ENCODE results near the gene EXOC3.
"Not testable (repeated sequence)": the region's sequence is repeated elsewhere in the genome, so short reads cannot be mapped to it uniquely, and the experiment has no call there.

Gene EXOC3

DNA sequence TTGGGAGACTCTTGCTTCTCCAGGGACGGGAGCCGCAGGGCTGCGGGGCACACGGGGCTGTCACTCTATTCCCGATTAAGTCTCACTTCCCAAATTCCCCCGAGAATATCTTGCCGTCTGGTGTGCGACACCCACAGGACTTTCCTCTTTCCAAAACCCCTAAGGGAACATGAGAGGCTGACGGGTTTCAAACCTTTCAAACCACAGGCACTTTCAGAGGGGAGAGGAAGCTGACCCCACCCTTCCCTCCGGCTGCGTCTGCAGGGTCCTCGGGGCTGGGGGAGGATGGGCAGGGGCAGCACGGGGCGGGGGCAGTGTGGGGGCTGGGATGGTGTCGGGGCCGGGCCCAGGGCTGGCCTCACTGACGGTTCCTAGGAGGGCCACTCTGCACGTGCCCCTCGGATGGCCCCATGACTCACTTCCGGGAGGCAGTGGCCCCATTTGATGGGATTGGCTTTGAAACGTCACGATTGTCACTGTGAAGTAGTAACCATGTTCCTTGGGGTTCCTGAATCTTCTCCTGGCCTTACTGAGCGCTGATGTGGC is 43.0 kb downstream of the EXOC3 start:
- H2AFZ ChIP-seq (ENCODE audit: low read depth, low read length), result no peak overlapping the region
- H3K79me2 ChIP-seq (ENCODE audit: low read length), result no peaks in the 10 kb centered on the region
- H3K9me3 ChIP-seq (ENCODE audit: insufficient read depth, low read length), result no peaks in the 10 kb centered on the region
- H3K27ac ChIP-seq (ENCODE audit: low read length), result no peak overlapping the region
- no peak overlapping the region for H3K4me2 ChIP-seq (ENCODE audit: low read length)
- no peak overlapping the region for H3K9ac ChIP-seq (ENCODE audit: low read length)
- H3K4me1 ChIP-seq (ENCODE audit: low read length), result no peaks in the 10 kb centered on the region
- H3K4me3 ChIP-seq (ENCODE audit: low read length), result no peak overlapping the region
- TF ChIP-seq EZH2phosphoT487 (IDR thresholded peaks at IDR 0.05; ENCODE audit: low read depth), result no peak
- TF ChIP-seq, protein P1, sequence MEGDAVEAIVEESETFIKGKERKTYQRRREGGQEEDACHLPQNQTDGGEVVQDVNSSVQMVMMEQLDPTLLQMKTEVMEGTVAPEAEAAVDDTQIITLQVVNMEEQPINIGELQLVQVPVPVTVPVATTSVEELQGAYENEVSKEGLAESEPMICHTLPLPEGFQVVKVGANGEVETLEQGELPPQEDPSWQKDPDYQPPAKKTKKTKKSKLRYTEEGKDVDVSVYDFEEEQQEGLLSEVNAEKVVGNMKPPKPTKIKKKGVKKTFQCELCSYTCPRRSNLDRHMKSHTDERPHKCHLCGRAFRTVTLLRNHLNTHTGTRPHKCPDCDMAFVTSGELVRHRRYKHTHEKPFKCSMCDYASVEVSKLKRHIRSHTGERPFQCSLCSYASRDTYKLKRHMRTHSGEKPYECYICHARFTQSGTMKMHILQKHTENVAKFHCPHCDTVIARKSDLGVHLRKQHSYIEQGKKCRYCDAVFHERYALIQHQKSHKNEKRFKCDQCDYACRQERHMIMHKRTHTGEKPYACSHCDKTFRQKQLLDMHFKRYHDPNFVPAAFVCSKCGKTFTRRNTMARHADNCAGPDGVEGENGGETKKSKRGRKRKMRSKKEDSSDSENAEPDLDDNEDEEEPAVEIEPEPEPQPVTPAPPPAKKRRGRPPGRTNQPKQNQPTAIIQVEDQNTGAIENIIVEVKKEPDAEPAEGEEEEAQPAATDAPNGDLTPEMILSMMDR (IDR thresholded peaks at IDR 0.05; ENCODE audit: low read depth, low read length), result no peak
- no peaks in the 10 kb centered on the region for H4K20me1 ChIP-seq (ENCODE audit: insufficient read depth, low read length)
- no peaks in the 10 kb centered on the region for H3K36me3 ChIP-seq (replicated peaks; ENCODE audit: low read depth, low read length)
- no peaks in the 10 kb centered on the region for H3K27me3 ChIP-seq (ENCODE audit: low read depth, low read length)

DNA sequence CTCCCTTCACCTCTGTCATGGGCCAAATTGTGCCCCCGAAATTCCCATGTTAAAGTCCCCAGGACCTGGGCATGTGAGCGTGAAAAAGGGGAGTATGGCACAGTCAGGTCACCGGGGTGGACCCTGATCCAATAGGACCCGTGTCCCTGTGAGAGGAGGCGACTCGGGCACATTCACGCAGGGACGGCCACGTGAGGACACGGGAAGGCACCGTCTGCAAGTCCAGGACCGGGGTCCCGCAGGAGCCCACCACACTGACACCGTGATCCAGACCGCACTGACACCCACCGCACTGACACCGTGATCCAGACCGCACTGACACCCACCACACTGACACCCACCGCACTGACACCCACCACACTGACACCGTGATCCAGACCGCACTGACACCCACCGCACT is 43.6 kb downstream of the EXOC3 start:
- H3K4me3 ChIP-seq (ENCODE audit: low read length); H3K9me3 ChIP-seq (ENCODE audit: insufficient read depth, low read length); H3K36me3 ChIP-seq (replicated peaks; ENCODE audit: low read depth, low read length); H3K4me1 ChIP-seq (ENCODE audit: low read length); H2AFZ ChIP-seq (ENCODE audit: low read depth, low read length); H4K20me1 ChIP-seq (ENCODE audit: insufficient read depth, low read length); H3K4me2 ChIP-seq (ENCODE audit: low read length); H3K79me2 ChIP-seq (ENCODE audit: low read length); H3K27ac ChIP-seq (ENCODE audit: low read length); H3K9ac ChIP-seq (ENCODE audit: low read length); H3K27me3 ChIP-seq (ENCODE audit: low read depth, low read length): not testable (repeated sequence)

DNA sequence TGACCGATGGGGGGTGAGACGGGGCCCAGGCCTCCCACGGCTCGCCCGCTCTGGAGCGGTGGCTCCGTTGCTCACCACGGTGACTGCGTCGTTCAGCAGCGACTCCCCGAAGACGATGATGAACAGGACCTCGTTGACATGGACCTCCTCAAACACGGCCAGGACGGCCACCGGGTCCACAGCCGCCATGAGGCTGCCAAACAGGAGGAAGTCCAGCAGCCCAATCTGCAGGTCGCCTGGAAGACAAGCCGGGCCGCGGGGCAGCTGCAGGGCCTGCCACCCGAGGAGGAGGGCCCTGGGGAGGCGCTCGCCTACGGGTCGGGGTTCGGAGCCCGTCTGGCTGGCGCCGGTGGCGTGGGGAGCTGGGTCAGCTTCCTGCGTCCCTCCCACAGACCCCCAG is 45.3 kb downstream of the EXOC3 start:
- no peaks in the 10 kb centered on the region for H3K9me3 ChIP-seq (ENCODE audit: insufficient read depth, low read length)
- no peaks in the 10 kb centered on the region for H4K20me1 ChIP-seq (ENCODE audit: insufficient read depth, low read length)
- H3K9ac ChIP-seq (ENCODE audit: low read length), result no peak overlapping the region
- H3K4me1 ChIP-seq (ENCODE audit: low read length), result no peaks in the 10 kb centered on the region
- no peak overlapping the region for H3K27ac ChIP-seq (ENCODE audit: low read length)
- TF ChIP-seq, protein P1 (IDR thresholded peaks at IDR 0.05; ENCODE audit: low read depth, low read length), result no peak
- no peak for TF ChIP-seq EZH2phosphoT487 (IDR thresholded peaks at IDR 0.05; ENCODE audit: low read depth)
- no peak overlapping the region for H2AFZ ChIP-seq (ENCODE audit: low read depth, low read length)
- H3K79me2 ChIP-seq (ENCODE audit: low read length), result no peaks in the 10 kb centered on the region
- H3K4me3 ChIP-seq (ENCODE audit: low read length), result no peak overlapping the region
- H3K36me3 ChIP-seq (replicated peaks; ENCODE audit: low read depth, low read length), result no peaks in the 10 kb centered on the region
- no peaks in the 10 kb centered on the region for H3K27me3 ChIP-seq (ENCODE audit: low read depth, low read length)
- no peak overlapping the region for H3K4me2 ChIP-seq (ENCODE audit: low read length)

DNA sequence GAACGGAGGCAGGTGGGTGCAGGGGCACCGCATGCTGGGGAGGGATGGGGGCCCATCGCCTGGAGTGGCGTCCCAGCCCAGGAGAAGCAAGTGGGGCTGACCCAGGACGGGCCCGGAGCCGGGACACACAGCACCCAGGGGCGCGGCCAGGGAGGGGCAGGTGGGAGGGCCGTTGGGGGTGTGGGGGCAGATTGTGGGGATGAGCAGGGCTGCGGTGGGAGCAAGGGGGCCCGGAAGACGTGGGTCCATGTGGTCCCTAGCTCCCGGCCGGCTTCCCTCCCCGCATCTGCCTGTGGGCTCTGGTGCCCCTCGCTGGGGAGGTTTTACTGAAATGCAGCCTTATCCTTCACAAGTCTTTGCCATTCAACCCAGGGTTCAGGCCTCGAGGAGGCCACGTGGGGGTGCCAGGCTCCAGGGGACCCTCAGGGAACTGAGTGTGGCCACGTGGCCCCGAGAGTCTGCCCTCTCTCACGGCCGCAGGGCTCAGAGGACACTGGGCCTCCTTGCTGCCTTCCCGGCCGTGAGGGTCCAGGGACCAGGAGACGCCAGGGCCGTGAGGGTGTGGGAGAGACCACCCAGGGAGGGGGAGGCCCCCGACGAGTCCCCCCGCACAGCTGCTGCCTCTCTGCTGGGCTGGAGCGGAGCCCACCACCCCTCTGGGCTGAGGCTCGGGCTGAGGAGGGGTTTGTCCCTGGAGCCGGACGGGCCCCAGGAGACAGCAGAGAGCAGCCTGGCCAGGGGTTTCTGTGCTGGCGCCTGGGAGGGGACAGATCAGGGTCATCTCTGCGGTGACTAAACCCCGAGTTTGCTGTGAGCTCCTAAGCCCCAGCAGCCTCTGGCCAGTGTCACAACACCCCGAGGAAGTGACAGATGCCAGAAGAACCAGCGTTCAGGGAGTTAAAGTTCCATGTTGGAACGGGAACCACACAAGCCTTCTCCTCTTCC is 46.0 kb downstream of the EXOC3 start:
- Histone ChIP-seq H3K4me1 (ENCODE audit: low read length) (no peaks in the 10 kb centered on the region), H3K4me3 (ENCODE audit: low read length) (no peak overlapping the region), H3K27me3 (ENCODE audit: low read depth, low read length) (peaks cover 7% of the 10 kb centered on the region; the same call in 1 of the 2 replicates), H3K4me2 (ENCODE audit: low read length) (no peak overlapping the region), H2AFZ (ENCODE audit: low read depth, low read length) (no peak overlapping the region), H3K79me2 (ENCODE audit: low read length) (no peaks in the 10 kb centered on the region), H3K27ac (ENCODE audit: low read length) (no peak overlapping the region), H3K9me3 (ENCODE audit: insufficient read depth, low read length) (no peaks in the 10 kb centered on the region), H4K20me1 (ENCODE audit: insufficient read depth, low read length) (no peaks in the 10 kb centered on the region), H3K36me3 (replicated peaks; ENCODE audit: low read depth, low read length) (no peaks in the 10 kb centered on the region), H3K9ac (ENCODE audit: low read length) (no peak overlapping the region)
- no peak for TF ChIP-seq EZH2phosphoT487 (IDR thresholded peaks at IDR 0.05; ENCODE audit: low read depth)

DNA sequence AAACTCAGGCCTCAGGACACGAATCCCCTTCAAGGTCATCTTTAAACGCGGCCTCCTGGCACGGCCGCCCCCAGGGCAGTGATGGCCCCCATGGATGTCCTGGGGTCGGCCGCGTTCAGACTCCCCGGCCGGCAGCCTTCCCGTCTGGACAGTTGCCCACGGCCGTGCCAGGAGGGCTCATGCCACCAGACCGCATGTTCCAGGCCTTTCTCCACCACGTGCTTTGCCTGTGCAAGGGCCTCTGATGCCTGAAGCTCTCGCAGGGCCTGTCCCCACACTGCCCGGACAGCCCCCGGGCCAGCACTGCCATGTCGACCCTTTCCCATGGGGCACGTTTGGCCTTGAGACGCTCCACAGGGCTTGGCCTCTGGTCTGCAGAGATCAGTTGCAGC is 46.7 kb downstream of the EXOC3 start:
- Histone ChIP-seq H3K27ac (ENCODE audit: low read length) (no peak overlapping the region), H4K20me1 (ENCODE audit: insufficient read depth, low read length) (no peaks in the 10 kb centered on the region), H3K79me2 (ENCODE audit: low read length) (no peaks in the 10 kb centered on the region), H3K9me3 (ENCODE audit: insufficient read depth, low read length) (no peaks in the 10 kb centered on the region), H3K27me3 (ENCODE audit: low read depth, low read length) (peaks cover 8% of the 10 kb centered on the region; the same call in 1 of the 2 replicates), H3K9ac (ENCODE audit: low read length) (no peak overlapping the region), H3K4me1 (ENCODE audit: low read length) (no peaks in the 10 kb centered on the region), H2AFZ (ENCODE audit: low read depth, low read length) (no peak overlapping the region), H3K36me3 (replicated peaks; ENCODE audit: low read depth, low read length) (no peaks in the 10 kb centered on the region), H3K4me2 (ENCODE audit: low read length) (no peak overlapping the region), H3K4me3 (ENCODE audit: low read length) (no peak overlapping the region)
- TF ChIP-seq, protein P1 (IDR thresholded peaks at IDR 0.05; ENCODE audit: low read depth, low read length), result no peak
- TF ChIP-seq EZH2phosphoT487 (IDR thresholded peaks at IDR 0.05; ENCODE audit: low read depth), result no peak
